GM04504 (cell line): ENCODE measurements around the gene KCNA1.
"Not testable (repeated sequence)": the region's sequence is repeated elsewhere in the genome, so short reads cannot be mapped to it uniquely, and the experiment has no call there.

Source experiments
- DNase-seq: peaks from one replicate; pipeline ENCODE4 v3.0.0-alpha.2; 2012; ENCODE audit warnings: low read depth

Gene KCNA1

GRCh38 chr12:4909734-4910501 lies at the start of gene KCNA1:
TSS of gene KCNA1 (plus strand) at chr12:4909905. CDS start at chr12:4911379, 1,474 bp downstream.
- no peak for DNase-seq

GRCh38 chr12:4860741-4861140 lies 49.0 kb upstream of the KCNA1 start:
- DNase-seq: no peak

- DNase-seq: no peak
These were observed 46.9 kb upstream of the KCNA1 start for GRCh38 chr12:4862809-4863208.

GRCh38 chr12:4864575-4864974 lies 45.1 kb upstream of the KCNA1 start:
- DNase-seq: no peak

GRCh38 chr12:4865246-4865645 lies 44.5 kb upstream of the KCNA1 start:
- no peak for DNase-seq

- no peak for DNase-seq
These were observed 43.4 kb upstream of the KCNA1 start for GRCh38 chr12:4866299-4866698.

- DNase-seq: no peak
These were observed 42.3 kb upstream of the KCNA1 start for GRCh38 chr12:4867384-4867783.

GRCh38 chr12:4870423-4870822 lies 39.3 kb upstream of the KCNA1 start:
- no peak for DNase-seq

GRCh38 chr12:4871514-4871913 lies 38.2 kb upstream of the KCNA1 start:
- no peak for DNase-seq

- DNase-seq: no peak
These were observed 35.8 kb upstream of the KCNA1 start for GRCh38 chr12:4873947-4874346.

- no peak for DNase-seq
These were observed 35.0 kb upstream of the KCNA1 start for GRCh38 chr12:4874671-4875070.

GRCh38 chr12:4879481-4879880 lies 30.2 kb upstream of the KCNA1 start:
- DNase-seq: not testable (repeated sequence)

- no peak for DNase-seq
These were observed 28.2 kb upstream of the KCNA1 start for GRCh38 chr12:4881266-4882064.

GRCh38 chr12:4891866-4892265 lies 17.8 kb upstream of the KCNA1 start:
- DNase-seq: no peak

- no peak for DNase-seq
These were observed 17.3 kb upstream of the KCNA1 start for GRCh38 chr12:4892418-4892817.

- DNase-seq: no peak
These were observed 15.7 kb upstream of the KCNA1 start for GRCh38 chr12:4894019-4894418.

- DNase-seq: no peak
These were observed 10.3 kb upstream of the KCNA1 start for GRCh38 chr12:4899364-4899763.

GRCh38 chr12:4900327-4900726 lies 9.4 kb upstream of the KCNA1 start:
- peak; percentile 27 for DNase-seq

GRCh38 chr12:4905316-4905715 lies 4.4 kb upstream of the KCNA1 start:
- no peak for DNase-seq

GRCh38 chr12:4908684-4909409 lies 858 bp upstream of the KCNA1 start:
- DNase-seq: no peak

GRCh38 chr12:4909410-4909733 lies 333 bp upstream of the KCNA1 start:
- DNase-seq: no peak

- DNase-seq: no peak
These were observed 1.0 kb downstream of the KCNA1 start for GRCh38 chr12:4910502-4911315.
